Central memory CD4-positive, alpha-beta T cell (primary cell): Measurements from ENCODE around the gene PEX26.
"Not testable (repeated sequence)": the region's sequence is repeated elsewhere in the genome, so short reads cannot be mapped to it uniquely, and the experiment has no call there.

Source experiments
- DNase-seq: peaks from one replicate; pipeline ENCODE4 v3.0.0; 2022

Gene PEX26

GRCh38 chr22:18103527-18104269 lies 25.9 kb downstream of the PEX26 start:
- DNase-seq, result no peak

GRCh38 chr22:18104566-18104965 lies 26.8 kb downstream of the PEX26 start:
- DNase-seq, result no peak

GRCh38 chr22:18105981-18106380 lies 28.2 kb downstream of the PEX26 start:
- DNase-seq, result not testable (repeated sequence)

- not testable (repeated sequence) for DNase-seq
These were observed 29.0 kb downstream of the PEX26 start for GRCh38 chr22:18106550-18107341.

GRCh38 chr22:18108187-18108586 lies 30.4 kb downstream of the PEX26 start:
- no peak for DNase-seq

GRCh38 chr22:18109410-18110193 lies 31.8 kb downstream of the PEX26 start:
- DNase-seq, result no peak

GRCh38 chr22:18110194-18110953 lies 32.6 kb downstream of the PEX26 start, which contains the start of gene TUBA8:
Gene TUBA8, plus strand, starts transcription at chr22:18110809. Its CDS starts 57 bp downstream, at chr22:18110866.
- no peak for DNase-seq

- no peak for DNase-seq
These were observed 33.4 kb downstream of the PEX26 start for GRCh38 chr22:18110954-18111758.

- no peak for DNase-seq
These were observed 34.1 kb downstream of the PEX26 start for GRCh38 chr22:18111759-18112330.

- no peak for DNase-seq
These were observed 34.6 kb downstream of the PEX26 start for GRCh38 chr22:18112440-18112839.

GRCh38 chr22:18113680-18114394 lies 36.0 kb downstream of the PEX26 start:
- no peak for DNase-seq

GRCh38 chr22:18114495-18114894 lies 36.7 kb downstream of the PEX26 start:
- no peak for DNase-seq

- no peak for DNase-seq
These were observed 37.3 kb downstream of the PEX26 start for GRCh38 chr22:18114976-18115652.

GRCh38 chr22:18115906-18116371 lies 38.1 kb downstream of the PEX26 start:
- no peak for DNase-seq

- no peak for DNase-seq
These were observed 38.8 kb downstream of the PEX26 start for GRCh38 chr22:18116634-18117033.

GRCh38 chr22:18118345-18118915 lies 40.6 kb downstream of the PEX26 start:
- DNase-seq, result no peak

- no peak for DNase-seq
These were observed 41.8 kb downstream of the PEX26 start for GRCh38 chr22:18119409-18120110.

- no peak for DNase-seq
These were observed 43.1 kb downstream of the PEX26 start for GRCh38 chr22:18120857-18121256.

- no peak for DNase-seq
These were observed 43.7 kb downstream of the PEX26 start for GRCh38 chr22:18121506-18121905.
